ENCODE data around the gene ATP5PF. TPM values are rescaled to one million over a fixed set of nuclear protein-coding genes. Genes with fewer than 3 reads are reported as not detected.
"Not testable (repeated sequence)": the region's sequence is repeated elsewhere in the genome, so short reads cannot be mapped to it uniquely, and the experiment has no call there.

The ATP5PF gene
- total RNA-seq, 1 donor from 2014 or later: 819 TPM

DNA sequence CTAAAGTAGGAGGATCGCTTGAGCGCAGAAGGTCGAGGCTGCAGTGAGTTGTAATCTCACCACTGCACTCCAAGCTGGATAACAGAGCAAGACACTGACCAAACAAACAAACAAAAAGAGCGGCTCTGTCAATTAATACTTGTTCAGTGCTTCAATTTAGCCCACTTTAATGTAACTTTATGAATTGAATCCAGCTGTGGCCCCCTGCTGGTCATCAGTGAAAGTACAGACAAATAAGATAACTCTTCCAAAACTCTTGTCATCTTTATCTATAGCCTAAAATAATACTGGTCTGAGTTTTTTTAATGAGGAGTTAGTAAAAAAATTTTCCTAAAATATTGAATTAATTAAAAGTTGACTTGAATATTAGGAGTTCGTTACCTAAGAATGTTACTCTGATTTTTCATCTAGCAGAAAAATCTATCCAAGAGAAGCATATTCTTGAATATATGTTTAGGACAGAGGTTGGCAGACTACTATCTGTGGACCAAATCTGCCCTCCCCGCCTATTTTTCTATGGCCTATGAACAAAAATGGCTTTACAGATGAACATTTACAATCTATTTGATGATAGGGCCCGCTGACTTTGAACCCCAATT, 26.1 kb downstream of the ATP5PF start:
- H3K4me1 ChIP-seq: peaks cover 11% of the 10 kb centered on the region
- DNase-seq: no peak
- H3K36me3 ChIP-seq: peaks cover 26% of the 10 kb centered on the region
- intact Hi-C loops (cut with micrococcal nuclease): loop anchor here (2.0 kb wide), 1 partner anchor 100 kb away; no protein-coding TSS in a partner anchor
- no peak overlapping the region for H3K4me3 ChIP-seq
- no peaks in the 10 kb centered on the region for H3K9me3 ChIP-seq (replicated peaks)
- no peaks in the 10 kb centered on the region for H3K27me3 ChIP-seq (ENCODE audit: low read depth)
- TF ChIP-seq, protein P1, sequence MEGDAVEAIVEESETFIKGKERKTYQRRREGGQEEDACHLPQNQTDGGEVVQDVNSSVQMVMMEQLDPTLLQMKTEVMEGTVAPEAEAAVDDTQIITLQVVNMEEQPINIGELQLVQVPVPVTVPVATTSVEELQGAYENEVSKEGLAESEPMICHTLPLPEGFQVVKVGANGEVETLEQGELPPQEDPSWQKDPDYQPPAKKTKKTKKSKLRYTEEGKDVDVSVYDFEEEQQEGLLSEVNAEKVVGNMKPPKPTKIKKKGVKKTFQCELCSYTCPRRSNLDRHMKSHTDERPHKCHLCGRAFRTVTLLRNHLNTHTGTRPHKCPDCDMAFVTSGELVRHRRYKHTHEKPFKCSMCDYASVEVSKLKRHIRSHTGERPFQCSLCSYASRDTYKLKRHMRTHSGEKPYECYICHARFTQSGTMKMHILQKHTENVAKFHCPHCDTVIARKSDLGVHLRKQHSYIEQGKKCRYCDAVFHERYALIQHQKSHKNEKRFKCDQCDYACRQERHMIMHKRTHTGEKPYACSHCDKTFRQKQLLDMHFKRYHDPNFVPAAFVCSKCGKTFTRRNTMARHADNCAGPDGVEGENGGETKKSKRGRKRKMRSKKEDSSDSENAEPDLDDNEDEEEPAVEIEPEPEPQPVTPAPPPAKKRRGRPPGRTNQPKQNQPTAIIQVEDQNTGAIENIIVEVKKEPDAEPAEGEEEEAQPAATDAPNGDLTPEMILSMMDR (IDR thresholded peaks at IDR 0.05; ENCODE audit: borderline replicate concordance): peak; percentile 85
- no peak overlapping the region for H3K27ac ChIP-seq (replicated peaks)

DNA sequence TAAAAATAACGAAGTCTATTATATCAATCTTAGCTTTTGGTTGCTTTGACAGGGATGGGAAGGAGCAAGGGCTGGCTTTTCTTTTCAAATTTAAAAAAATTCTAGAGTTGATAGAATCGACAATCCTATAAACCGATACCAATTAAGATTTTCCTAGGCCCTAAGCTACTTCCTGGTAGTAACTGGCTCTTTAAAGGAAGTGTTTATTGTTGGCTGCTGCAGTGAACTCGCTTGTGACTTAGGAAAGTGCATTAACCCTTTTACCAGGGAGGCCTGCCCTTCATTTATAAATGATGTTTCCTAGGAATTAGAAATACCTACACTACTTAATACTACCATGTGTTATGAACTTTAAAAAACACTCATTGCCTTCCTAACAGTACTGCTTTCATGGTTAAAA, 33.2 kb downstream of the ATP5PF start:
- Histone ChIP-seq H3K4me1 (peaks cover 7% of the 10 kb centered on the region), H3K36me3 (peaks cover 54% of the 10 kb centered on the region), H3K27me3 (ENCODE audit: low read depth) (no peaks in the 10 kb centered on the region), H3K27ac (replicated peaks) (peak overlapping the region; percentile 56), H3K4me3 (no peak overlapping the region), H3K9me3 (replicated peaks) (no peaks in the 10 kb centered on the region)
- intact Hi-C loops (cut with micrococcal nuclease): no loop called here
- TF ChIP-seq, protein P1 (IDR thresholded peaks at IDR 0.05; ENCODE audit: borderline replicate concordance): no peak
- no peak for DNase-seq

- TF ChIP-seq, protein P1 (IDR thresholded peaks at IDR 0.05; ENCODE audit: borderline replicate concordance): no peak
- Histone ChIP-seq H3K9me3 (replicated peaks) (no peaks in the 10 kb centered on the region), H3K4me1 (peaks cover 7% of the 10 kb centered on the region), H3K36me3 (peaks cover 50% of the 10 kb centered on the region), H3K27ac (replicated peaks) (peak overlapping the region; percentile 56), H3K27me3 (ENCODE audit: low read depth) (no peaks in the 10 kb centered on the region), H3K4me3 (no peak overlapping the region)
- intact Hi-C loops (cut with micrococcal nuclease): no loop called here
- DNase-seq: no peak
Observed at GRCh38 chr21:25700741-25701140, 34.0 kb downstream of the ATP5PF start.

GRCh38 chr21:25695461-25695860, 39.2 kb downstream of the ATP5PF start:
- intact Hi-C loops (cut with micrococcal nuclease): loop anchor here (5.0 kb wide), 1 partner anchor 48 kb away; no protein-coding TSS in a partner anchor
- H3K36me3 ChIP-seq: peaks cover 41% of the 10 kb centered on the region
- H3K27ac ChIP-seq (replicated peaks); H3K4me1 ChIP-seq; H3K4me3 ChIP-seq; H3K27me3 ChIP-seq (ENCODE audit: low read depth); DNase-seq; H3K9me3 ChIP-seq (replicated peaks): not testable (repeated sequence)

DNA sequence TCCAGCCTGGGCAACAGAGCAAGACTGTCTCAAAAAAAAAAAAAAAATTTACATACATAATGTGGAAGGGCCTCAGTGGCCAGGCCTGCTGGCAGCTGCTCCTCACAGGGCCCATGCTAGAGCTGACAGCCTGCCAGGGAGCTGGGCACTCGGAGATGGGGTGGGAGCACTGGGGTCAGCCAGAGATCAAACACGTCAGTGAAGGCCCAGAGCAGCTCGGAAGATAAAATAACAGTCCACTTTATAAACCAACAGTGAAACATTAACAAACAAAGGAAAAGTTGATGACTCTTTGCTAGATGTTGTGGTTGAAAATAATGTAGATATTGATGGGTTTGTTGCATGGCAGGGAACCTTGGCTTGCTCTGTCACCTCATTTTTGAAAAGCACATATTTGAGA, 42.7 kb downstream of the ATP5PF start:
- peaks cover 21% of the 10 kb centered on the region for H3K36me3 ChIP-seq
- H3K27ac ChIP-seq (replicated peaks): peak overlapping the region; percentile 34

DNA sequence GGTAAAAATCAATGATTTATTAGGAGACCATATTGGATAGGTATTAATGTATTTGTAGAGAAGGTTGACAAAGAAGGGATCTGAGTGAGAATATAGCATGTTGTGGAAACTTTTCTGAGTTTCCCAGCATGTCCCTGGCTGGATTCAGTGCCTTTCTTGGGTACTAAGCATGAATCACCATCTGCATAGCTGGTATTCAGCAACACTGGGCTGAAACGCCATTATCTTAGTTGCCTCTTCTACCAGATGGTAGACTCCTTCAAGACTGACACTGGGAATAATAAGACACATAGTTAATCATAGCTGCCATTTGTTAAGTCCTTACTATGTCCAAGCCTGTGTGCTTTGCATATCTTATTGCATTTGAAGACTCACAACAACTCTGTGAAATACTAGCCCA, 45.5 kb downstream of the ATP5PF start:
- H3K4me1 ChIP-seq: peaks cover 54% of the 10 kb centered on the region
- H3K27me3 ChIP-seq (ENCODE audit: low read depth): no peaks in the 10 kb centered on the region
- intact Hi-C loops (cut with micrococcal nuclease): no loop called here
- H3K27ac ChIP-seq (replicated peaks): peak overlapping the region; percentile 79
- H3K4me3 ChIP-seq: no peak overlapping the region
- H3K36me3 ChIP-seq: peaks cover 10% of the 10 kb centered on the region
- TF ChIP-seq, protein P1 (IDR thresholded peaks at IDR 0.05; ENCODE audit: borderline replicate concordance): no peak
- H3K9me3 ChIP-seq (replicated peaks): no peaks in the 10 kb centered on the region
- no peak for DNase-seq

More for the DNA sequence above, 42.7 kb downstream of the ATP5PF start:
- DNase-seq: peak; percentile 22
- TF ChIP-seq, protein P1 (IDR thresholded peaks at IDR 0.05; ENCODE audit: borderline replicate concordance): no peak
- intact Hi-C loops (cut with micrococcal nuclease): no loop called here
- H3K4me1 ChIP-seq: peaks cover 30% of the 10 kb centered on the region
- H3K9me3 ChIP-seq (replicated peaks): no peaks in the 10 kb centered on the region
- no peaks in the 10 kb centered on the region for H3K27me3 ChIP-seq (ENCODE audit: low read depth)
- H3K4me3 ChIP-seq: no peak overlapping the region

All from left ventricle myocardium inferior (tissue), 1 donor.